Right renal cortex interstitium (tissue), 3 donors: ENCODE measurements around the gene PF4V1. TPM values are rescaled to one million over a fixed set of nuclear protein-coding genes. Genes with fewer than 3 reads are reported as not detected.
"Not testable (repeated sequence)": the region's sequence is repeated elsewhere in the genome, so short reads cannot be mapped to it uniquely, and the experiment has no call there.

Source experiments
- DNase-seq, 3 donors: peaks; one replicate each; pipeline ENCODE4 v3.0.0-alpha.2; 2013; ENCODE audit warnings: low read depth in 3 of 3, low spot score in 2 of 3
- polyA plus RNA-seq, 3 donors: library from polyadenylated mRNA; unstranded; fragments of 120-200 nt; gene quantifications; one replicate each; pipeline ENCODE4 v1.2.1, GENCODE V29; 2013; ENCODE audit not compliant: insufficient read length in 3 of 3

PF4V1 gene
- polyA plus RNA-seq, 3 donors: 0.31 to 2.0 (median 0.71) TPM

DNA sequence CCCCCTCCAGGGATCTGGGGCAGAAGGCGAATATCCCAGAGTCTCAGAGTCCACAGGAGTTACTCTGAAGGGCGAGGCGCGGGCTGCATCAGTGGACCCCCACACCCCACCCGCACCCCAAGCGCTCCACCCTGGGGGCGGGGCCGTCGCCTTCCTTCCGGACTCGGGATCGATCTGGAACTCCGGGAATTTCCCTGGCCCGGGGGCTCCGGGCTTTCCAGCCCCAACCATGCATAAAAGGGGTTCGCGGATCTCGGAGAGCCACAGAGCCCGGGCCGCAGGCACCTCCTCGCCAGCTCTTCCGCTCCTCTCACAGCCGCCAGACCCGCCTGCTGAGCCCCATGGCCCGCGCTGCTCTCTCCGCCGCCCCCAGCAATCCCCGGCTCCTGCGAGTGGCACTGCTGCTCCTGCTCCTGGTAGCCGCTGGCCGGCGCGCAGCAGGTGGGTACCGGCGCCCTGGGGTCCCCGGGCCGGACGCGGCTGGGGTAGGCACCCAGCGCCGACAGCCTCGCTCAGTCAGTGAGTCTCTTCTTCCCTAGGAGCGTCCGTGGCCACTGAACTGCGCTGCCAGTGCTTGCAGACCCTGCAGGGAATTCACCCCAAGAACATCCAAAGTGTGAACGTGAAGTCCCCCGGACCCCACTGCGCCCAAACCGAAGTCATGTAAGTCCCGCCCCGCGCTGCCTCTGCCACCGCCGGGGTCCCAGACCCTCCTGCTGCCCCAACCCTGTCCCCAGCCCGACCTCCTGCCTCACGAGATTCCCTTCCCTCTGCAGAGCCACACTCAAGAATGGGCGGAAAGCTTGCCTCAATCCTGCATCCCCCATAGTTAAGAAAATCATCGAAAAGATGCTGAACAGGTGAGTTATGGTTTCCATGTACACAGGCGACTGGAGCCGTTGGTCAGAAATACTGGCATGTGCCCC is 16.3 kb downstream of the PF4V1 start, which contains the start of gene CXCL1:
Gene CXCL1 (plus strand): TSS at position 264 of the 926 bp plus-strand sequence. CDS start 78 bp downstream, at position 342.
- no peak for DNase-seq

DNA sequence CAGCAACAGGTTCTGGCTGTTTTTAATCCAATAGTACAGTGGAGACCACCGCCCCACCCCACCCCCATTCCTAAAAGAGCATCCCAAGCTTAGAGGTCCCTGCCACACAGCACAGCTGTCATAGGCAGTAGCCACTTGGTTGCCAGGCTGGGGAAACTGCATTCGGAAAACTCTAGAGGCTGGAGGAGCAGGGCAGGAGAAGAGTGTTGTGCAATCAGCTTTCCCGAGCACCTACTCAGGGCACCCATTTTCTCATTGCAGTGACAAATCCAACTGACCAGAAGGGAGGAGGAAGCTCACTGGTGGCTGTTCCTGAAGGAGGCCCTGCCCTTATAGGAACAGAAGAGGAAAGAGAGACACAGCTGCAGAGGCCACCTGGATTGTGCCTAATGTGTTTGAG is 17.2 kb downstream of the PF4V1 start:
- no peak for DNase-seq

DNA sequence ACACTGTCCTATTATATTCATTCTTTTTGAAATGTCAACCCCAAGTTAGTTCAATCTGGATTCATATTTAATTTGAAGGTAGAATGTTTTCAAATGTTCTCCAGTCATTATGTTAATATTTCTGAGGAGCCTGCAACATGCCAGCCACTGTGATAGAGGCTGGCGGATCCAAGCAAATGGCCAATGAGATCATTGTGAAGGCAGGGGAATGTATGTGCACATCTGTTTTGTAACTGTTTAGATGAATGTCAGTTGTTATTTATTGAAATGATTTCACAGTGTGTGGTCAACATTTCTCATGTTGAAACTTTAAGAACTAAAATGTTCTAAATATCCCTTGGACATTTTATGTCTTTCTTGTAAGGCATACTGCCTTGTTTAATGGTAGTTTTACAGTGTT is 17.7 kb downstream of the PF4V1 start:
- no peak for DNase-seq

DNA sequence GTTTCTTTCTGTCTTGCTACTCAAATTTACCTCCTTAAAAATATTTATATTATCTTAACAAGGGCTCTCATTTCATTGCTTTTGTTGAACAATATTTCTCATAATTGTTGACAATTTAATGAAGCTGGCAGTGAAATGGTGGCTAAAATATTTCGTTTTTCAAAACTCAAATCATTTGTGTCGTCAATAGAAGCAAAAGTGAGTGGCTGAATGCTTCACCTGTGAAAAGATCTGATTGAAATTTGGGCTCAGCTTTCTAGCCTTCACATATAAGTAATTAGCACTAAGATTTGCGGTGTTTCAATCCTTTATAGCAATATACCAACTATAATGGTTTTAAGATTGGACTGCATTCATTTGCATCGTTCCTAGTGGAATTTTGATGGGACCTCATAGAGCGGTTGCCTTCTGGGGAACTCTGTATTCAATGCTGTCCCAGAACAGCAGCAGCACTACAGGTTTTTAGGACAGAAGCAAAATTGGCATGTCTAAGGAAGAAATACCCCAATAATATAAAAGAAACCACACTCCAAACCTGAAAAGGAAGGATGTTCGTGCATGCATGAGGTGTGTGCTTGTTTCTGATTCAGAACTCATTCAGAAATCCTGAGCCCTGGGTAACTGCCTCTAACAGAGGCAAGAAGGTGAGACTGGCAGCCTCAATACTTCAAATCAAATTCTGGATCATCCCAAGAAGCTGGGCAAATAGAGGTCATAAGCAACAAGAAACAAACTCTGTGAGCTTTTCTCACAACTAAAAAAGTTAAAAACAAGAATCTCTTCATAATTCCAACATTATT is 18.6 kb downstream of the PF4V1 start:
- DNase-seq: no peak

DNA sequence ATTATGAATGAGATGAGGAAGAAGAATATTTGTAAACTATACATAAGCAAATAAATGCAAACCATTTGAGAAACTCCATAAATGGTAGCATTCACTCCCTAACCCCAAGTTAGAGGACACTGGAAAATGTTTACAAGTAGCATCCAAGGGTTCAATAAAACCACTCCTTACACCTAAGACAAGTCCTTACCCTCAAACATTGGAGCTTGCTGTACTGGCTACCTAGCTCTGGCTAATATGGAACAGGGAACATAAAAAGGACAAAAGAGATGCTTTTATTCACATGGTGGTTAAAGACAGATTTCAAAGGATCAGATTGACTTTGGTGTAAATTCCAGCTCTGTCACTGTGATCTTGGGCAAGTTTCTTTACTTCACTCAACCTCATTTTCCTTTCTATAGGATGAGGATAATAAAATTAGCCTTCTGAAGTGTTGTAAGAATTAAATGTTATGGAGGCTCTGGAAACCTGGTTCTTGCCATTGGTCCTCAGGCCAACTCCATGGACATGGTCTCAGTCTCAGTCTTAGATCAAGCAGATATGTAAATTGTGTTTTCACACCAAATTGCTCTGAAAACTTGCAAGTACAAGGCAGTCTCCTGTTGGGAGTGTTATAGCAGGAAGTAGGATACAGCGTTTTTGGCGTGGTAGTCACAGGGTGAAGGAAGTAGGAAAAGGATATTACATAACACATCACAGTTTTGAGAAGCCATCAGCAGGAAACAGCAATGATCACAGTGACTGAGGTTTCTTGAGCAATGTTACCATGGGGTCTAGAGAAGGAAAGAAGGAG is 19.4 kb downstream of the PF4V1 start:
- no peak for DNase-seq

DNA sequence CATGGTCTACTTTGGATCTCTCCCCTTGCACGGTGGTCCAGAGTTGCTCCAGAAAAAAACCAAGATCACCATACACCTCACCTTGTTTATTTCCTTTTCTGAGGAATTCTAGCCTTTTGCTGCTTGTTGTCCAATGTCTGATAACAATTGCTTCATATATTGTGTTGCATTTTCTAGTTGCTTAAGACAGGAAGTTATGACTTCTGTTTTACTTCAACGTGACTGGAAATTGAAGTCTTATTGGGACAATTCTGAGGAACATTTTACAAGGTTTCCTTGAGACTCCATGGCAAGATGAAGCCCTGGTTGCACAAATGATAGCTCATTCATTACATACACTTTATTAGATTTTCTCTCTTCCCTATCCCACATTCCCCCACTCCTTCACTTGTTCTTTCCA is 21.3 kb downstream of the PF4V1 start:
- DNase-seq: no peak

DNA sequence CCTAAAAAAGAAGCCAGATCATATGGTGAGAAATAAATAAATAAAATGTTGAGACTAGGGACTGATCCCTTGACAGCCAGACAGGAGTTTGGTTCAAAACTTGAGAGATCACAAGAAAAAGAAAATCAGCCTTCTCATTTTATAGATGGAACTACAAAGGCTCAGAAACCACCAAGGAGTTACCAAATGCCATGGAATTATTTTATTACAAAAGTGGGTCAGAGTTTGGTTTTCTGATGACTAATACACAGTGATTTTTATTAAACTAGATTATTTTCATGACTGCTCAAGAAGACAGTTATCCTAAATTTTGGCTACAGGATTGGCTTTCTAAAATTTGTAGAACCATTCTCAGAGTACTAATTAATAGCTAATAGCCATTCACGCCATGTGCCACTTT is 22.3 kb downstream of the PF4V1 start:
- no peak for DNase-seq

DNA sequence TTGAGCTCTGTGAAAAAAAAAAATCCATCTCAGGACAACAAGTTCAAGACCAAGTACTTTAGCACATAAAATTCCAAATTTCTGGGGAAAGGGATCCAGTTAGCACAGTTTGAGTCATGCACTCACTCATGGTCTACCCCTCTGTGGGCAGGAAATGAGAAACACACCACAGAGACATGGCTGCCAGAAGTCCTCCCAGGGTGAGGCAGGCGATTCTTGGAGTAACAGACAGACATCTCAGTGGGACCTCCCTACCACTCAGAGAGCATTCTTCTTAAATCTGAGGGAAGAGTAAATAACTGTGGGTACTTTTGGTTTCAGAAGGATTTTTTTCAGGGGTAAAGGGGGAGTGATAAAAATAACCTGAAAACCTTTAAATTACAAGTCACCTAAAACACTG is 30.2 kb downstream of the PF4V1 start:
- no peak for DNase-seq

DNA sequence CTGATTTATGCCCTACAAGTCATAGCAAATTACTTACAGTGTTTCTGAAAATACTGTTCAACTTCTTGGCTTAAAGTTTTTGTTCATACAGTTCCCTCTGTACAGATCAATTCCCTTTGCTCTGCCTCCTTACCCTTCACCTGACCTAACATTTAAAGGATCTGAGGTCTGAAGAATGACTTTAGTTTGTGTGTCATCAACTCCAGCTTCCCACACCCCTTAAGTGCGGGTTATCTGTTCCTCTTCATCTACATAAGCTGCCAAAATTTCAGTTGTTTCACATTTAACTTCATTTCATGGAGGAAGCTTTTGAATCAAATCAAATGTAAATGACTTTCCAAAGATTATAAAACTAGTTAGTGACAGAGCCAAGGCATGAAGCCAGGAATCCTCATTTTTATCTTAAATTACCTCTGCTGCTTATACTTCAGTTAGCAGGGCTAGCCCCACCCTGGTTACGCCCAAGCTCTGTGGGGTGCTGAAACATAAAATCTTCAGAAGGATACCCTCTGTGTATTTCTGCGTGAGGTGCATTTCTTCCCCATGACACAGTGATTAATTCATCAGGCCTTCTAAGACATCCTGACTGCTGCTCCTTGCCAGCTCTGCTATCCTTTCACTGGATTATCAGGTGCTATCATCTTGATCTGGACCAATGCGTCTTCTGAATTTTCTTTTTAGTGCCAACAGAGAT is 32.6 kb downstream of the PF4V1 start:
- no peak for DNase-seq

DNA sequence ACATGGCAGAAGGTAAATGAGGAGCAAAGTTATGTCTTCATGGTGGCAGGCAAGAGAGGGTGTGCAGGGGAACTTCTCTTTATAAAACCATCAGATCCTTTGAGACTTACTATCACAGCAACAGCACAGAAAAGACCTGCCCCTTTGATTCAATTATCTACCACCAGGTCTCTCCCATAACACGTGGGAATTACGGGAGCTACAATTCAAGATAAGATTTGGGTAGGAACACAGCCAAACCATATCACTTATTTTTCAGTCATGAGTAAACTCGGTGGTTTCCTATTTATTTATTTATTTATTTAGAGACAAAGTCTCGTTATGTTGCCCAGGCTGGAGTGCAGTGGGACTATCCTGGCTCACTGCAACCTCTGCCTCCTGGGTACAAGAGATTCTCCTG is 38.2 kb downstream of the PF4V1 start:
- no peak for DNase-seq

DNA sequence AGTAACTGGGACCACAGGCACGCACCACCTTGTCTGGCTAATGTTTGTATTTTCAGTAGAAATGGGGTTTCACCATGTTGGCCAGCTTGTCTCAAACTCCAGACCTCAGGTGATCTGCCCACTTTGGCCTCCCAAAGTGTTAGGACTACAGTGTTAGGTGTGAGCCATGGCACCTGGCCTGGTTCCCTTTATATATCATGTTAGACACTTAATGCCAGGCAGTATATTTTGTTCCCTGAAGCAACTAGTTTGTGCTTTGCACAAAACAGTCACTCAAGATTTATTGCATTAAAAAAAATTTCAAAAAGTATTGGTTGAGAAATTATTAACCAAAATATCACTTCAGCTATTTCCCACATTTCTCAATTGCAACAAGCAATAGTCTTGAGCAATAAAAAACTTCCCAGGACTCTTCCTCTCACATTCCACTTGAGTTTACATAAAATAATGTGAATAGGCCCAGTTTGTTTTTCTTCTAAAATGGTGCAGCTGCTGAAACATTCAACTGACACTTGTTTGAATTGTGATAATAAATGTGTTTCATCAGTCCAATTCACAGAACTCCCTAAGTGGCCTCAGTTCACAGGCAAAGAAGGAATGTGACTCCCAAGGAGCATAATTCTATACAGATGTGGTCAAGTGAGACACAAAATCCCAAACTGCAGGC is 38.8 kb downstream of the PF4V1 start:
- DNase-seq: no peak

DNA sequence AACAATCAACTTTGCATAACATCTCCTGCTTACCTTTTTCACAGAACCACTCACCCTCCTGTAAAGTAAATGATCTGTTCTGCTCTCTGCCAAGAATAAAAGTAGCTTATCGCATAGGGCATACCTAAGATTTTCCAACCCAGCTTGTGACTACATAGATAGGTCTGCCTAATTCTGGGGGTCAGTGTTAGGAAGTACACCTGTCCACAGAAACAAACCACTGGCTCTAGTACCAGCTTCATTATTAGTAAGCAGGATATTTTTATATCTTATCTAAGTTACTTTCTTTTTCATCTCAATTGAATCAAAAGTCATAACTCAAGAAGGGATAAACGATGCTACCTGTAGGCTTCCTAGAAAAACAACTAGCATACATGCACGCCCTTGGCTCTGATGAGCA is 39.9 kb downstream of the PF4V1 start:
- DNase-seq: no peak

DNA sequence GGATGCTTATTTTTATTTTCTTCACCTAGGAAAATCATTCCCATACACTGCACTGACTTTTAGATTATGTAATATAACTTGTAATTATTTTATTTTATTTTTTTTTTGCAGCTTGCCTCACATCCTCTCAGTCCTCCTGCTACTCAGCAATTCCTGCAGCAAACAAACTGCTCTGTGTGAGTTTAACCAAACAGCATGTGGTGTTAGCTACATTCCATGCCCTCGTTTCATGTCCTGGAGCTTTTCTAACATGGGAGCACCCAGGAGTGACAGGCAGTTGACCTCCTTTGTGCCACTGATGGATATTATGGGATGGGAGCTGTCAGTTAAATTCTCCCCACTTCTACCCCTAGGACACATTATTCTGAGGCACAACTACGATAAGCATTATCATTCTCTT is 40.9 kb downstream of the PF4V1 start:
- no peak for DNase-seq

DNA sequence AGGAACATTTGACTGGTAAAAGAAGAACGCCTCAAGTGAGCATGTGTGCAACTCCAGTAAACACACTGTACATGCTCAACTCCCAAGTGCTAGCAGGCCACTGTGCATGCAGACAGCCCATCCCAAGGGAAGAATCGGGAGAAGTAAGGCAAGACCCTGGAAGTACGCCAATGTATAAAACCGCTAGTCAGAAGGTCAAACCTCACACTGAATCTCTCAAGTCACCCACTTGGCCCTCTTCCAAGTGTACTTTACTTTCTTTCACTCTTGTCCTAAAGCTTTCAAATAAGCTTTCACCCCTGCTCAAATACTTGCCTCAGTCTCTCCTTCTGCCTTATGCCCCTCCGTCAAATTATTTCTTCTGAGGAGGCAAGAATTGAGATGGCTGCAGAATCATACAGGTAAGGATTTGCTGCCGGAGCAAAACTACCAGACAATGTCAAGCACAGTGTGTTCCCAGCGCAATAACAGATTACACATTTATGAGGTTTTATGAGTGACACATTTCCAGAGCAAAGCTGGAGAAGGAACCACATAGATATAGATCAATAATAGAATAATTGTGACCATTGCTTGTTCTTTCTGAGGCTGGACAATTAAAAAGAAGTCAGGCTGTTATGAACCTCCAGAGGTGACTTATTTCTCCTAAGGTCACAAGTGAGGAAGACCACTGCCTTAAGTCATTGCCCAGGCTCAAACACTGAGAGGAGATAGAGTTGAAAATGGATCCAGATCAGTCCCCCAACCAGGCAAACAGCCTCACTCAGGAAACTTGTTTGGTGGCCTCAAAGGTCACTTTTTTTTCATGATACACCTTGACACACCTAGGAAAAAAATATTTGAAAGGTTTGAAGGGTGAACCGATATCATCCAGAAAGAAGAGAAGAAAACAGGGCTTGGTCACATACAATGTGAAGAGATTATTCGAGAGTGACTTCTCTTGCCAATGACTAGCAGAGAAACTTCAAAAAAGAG is 42.4 kb downstream of the PF4V1 start:
- DNase-seq: no peak

DNA sequence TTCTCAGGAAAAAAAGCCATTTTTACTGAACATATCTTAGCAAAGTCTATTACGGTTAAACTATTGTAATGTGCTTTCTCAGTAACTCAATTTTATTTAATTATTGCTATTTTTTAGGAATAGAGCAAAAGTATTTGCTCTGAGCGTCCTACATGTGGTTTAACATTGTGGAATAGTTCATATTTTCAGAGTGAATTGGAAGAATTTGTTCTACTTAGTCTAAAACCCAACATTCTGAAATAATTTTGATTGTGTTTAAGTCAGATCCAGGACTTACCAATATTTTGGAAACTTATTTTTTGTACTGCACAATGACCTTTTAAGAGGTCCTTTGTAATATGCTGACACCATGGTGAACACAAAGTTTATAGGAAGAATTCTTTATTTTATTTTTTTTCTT is 43.3 kb downstream of the PF4V1 start:
- no peak for DNase-seq

DNA sequence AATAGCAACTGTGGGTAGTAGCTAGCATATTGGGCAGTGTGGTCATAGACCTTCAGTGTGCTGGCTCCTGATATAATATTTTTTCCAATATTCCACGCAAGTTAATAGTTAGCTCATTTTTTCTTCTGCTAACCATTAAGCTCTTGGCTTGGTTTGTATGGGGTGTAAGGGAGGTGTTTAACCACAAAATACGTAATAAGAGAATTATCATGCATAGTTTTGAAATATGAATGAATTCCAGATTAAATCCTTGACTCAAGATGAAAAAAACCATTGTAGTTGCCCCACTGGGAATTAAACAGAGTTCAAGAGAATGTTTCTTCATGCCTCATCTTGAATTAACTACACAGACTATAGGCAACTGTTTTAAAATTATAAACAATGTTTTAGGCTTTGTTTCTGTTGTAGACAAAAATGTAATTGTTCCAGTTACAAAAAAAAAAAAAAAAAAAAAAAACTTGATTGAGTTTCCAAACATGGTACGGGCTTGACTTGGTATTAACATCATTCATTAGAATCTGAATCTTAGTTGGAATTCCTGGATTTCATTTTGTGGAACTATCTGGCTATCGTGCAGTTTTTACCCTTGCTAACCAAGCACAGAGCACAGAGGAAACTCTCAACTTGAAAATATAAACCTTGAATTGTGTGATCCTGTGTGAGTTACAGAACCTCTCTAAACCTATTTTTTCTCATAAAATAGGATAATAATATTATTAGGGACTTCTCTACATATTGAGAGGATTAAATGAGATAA is 44.5 kb downstream of the PF4V1 start:
- no peak for DNase-seq

DNA sequence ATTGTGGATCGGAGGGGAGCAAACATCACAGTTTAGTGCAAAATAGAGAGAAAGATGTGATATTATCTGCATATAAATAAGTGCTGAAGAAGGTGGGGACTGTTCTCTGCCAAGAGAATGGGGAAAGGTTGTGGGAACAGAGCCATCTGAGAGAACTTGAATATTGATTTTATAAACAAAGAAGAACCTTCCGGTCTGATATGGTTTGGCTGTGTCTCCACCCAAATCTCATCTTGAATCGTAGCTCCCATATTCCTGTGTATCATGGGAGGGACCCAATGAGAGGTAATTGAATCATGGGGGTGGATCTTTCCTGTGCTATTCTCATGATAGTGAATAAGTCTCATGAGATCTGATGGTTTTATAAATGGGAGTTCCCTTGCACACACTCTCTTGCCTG is 46.2 kb downstream of the PF4V1 start:
- not testable (repeated sequence) for DNase-seq

DNA sequence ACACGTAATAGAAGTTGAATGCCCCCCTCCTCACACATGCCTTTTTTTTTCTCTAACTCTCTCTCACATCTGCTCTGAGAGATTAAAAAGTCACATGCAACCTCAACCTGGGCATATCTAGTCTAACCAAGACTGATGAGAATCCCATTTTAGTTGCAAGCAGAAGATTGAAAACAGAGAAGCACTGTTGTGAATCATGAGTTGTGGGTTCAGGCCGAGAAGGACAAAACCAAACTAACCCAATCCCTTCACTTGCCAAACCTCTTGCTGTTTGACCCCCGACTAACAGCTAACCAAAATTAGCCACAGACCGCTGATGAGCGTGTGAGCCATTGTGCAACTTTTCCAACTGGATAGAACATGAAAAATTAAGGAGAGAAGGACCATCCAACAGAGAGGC is 47.9 kb downstream of the PF4V1 start:
- DNase-seq: no peak
